Ishikawa (cell line): ENCODE data around the gene ACAP2.

Experiments used
- CEBPB ChIP-seq: IDR thresholded peaks from 2 replicates; pipeline ENCODE4 v1.6.1; 2012
- CREB1 ChIP-seq: IDR thresholded peaks from 2 replicates; pipeline ENCODE4 v1.6.1; 2012; ENCODE audit warnings: low read depth
- EP300 ChIP-seq: IDR thresholded peaks from 2 replicates; pipeline ENCODE4 v1.6.1; 2012; ENCODE audit warnings: borderline replicate concordance
- FOXM1 ChIP-seq: IDR thresholded peaks from 2 replicates; pipeline ENCODE4 v1.6.1; 2012; ENCODE audit warnings: low read depth, borderline replicate concordance
- MAX ChIP-seq: IDR thresholded peaks from 2 replicates; pipeline ENCODE4 v1.6.1; 2012
- RAD21 ChIP-seq: IDR thresholded peaks from 2 replicates; pipeline ENCODE4 v1.6.1; 2012; ENCODE audit warnings: low read depth
- TAF1 ChIP-seq: IDR thresholded peaks from 2 replicates; pipeline ENCODE4 v1.6.1; 2012; ENCODE audit warnings: low read depth, mild to moderate bottlenecking
- TCF12 ChIP-seq: IDR thresholded peaks from 2 replicates; pipeline ENCODE4 v1.6.1; 2012; ENCODE audit warnings: low read depth
- TEAD4 ChIP-seq: IDR thresholded peaks from 2 replicates; pipeline ENCODE4 v1.6.1; 2012
- YY1 ChIP-seq: IDR thresholded peaks from 2 replicates; pipeline ENCODE4 v1.6.1; 2012; ENCODE audit warnings: low read depth
- TF ChIP-seq, protein P1 (sequence below): IDR thresholded peaks from 2 replicates; pipeline ENCODE4 v1.6.1; 2012
- TF ChIP-seq, protein P2 (sequence below): IDR thresholded peaks from 2 replicates; pipeline ENCODE4 v1.6.1; 2012; ENCODE audit warnings: low read depth, mild to moderate bottlenecking

GRCh38 chr3:195401943-195402342, 40.9 kb downstream of the ACAP2 start:
- no peak for TF ChIP-seq EP300
- TF ChIP-seq RAD21, result no peak
- no peak for TF ChIP-seq TAF1
- TF ChIP-seq CEBPB, result no peak
- TF ChIP-seq YY1, result no peak
- TF ChIP-seq, protein P1, sequence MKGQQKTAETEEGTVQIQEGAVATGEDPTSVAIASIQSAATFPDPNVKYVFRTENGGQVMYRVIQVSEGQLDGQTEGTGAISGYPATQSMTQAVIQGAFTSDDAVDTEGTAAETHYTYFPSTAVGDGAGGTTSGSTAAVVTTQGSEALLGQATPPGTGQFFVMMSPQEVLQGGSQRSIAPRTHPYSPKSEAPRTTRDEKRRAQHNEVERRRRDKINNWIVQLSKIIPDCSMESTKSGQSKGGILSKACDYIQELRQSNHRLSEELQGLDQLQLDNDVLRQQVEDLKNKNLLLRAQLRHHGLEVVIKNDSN, result no peak
- no peak for TF ChIP-seq MAX
- TF ChIP-seq, protein P2, sequence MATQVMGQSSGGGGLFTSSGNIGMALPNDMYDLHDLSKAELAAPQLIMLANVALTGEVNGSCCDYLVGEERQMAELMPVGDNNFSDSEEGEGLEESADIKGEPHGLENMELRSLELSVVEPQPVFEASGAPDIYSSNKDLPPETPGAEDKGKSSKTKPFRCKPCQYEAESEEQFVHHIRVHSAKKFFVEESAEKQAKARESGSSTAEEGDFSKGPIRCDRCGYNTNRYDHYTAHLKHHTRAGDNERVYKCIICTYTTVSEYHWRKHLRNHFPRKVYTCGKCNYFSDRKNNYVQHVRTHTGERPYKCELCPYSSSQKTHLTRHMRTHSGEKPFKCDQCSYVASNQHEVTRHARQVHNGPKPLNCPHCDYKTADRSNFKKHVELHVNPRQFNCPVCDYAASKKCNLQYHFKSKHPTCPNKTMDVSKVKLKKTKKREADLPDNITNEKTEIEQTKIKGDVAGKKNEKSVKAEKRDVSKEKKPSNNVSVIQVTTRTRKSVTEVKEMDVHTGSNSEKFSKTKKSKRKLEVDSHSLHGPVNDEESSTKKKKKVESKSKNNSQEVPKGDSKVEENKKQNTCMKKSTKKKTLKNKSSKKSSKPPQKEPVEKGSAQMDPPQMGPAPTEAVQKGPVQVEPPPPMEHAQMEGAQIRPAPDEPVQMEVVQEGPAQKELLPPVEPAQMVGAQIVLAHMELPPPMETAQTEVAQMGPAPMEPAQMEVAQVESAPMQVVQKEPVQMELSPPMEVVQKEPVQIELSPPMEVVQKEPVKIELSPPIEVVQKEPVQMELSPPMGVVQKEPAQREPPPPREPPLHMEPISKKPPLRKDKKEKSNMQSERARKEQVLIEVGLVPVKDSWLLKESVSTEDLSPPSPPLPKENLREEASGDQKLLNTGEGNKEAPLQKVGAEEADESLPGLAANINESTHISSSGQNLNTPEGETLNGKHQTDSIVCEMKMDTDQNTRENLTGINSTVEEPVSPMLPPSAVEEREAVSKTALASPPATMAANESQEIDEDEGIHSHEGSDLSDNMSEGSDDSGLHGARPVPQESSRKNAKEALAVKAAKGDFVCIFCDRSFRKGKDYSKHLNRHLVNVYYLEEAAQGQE, result no peak
- TF ChIP-seq CREB1, result no peak
- no peak for TF ChIP-seq TEAD4
- no peak for TF ChIP-seq TCF12
- TF ChIP-seq FOXM1, result no peak
